Measurements from ENCODE around the gene CPT1A. TPM values are rescaled to one million over a fixed set of nuclear protein-coding genes. Genes with fewer than 3 reads are reported as not detected.

Gene CPT1A
- total RNA-seq, 1 donor, result 39.7 TPM

DNA sequence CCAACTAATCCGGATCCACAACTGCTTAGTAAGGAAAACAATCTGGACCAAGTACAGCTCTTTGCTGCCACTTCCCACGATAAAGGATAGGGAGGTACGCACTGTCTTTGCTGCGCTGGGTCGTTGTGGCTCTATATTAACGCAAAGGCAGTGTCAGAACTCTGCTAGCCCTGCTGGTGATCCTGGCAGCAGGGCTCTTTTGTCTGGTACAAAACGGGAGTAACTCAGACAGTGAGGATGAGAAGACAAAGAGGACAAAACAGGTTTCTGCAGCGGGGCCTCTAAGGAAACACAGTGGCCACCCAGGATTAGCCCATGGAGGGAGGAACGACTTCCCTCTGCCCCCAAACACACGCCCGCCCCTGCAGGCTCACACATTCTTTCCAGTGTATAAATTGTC lies 131.3 kb downstream of the CPT1A start:
- TF ChIP-seq, protein P1, sequence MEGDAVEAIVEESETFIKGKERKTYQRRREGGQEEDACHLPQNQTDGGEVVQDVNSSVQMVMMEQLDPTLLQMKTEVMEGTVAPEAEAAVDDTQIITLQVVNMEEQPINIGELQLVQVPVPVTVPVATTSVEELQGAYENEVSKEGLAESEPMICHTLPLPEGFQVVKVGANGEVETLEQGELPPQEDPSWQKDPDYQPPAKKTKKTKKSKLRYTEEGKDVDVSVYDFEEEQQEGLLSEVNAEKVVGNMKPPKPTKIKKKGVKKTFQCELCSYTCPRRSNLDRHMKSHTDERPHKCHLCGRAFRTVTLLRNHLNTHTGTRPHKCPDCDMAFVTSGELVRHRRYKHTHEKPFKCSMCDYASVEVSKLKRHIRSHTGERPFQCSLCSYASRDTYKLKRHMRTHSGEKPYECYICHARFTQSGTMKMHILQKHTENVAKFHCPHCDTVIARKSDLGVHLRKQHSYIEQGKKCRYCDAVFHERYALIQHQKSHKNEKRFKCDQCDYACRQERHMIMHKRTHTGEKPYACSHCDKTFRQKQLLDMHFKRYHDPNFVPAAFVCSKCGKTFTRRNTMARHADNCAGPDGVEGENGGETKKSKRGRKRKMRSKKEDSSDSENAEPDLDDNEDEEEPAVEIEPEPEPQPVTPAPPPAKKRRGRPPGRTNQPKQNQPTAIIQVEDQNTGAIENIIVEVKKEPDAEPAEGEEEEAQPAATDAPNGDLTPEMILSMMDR (IDR thresholded peaks at IDR 0.05; ENCODE audit: insufficient read depth, low read depth, low read length), result no peak
- DNase-seq (ENCODE audit: low read depth), result no peak
- H3K4me3 ChIP-seq (ENCODE audit: low read depth, low read length), result no peak overlapping the region

DNA sequence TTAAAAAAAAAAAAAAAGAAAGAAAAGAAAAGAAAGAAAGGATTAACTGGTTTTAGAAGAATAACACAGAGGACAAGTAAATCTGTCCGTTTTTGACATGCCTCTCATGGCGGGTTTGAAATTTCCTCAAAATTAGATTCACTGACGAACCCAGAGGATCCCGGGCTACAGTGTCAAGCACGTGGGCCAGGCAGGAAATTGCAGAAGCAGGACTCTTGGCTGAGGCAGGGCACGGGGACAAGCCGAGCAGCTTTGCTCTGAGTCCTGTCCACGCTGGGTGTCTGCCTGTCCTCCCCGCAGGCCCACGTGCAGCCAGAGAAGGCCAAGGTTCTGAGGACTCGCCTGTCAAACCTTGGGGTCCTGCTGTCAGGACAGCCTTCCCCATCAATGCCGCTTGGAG lies 132.7 kb downstream of the CPT1A start:
- TF ChIP-seq, protein P1 (IDR thresholded peaks at IDR 0.05; ENCODE audit: insufficient read depth, low read depth, low read length), result no peak
- no peak for DNase-seq (ENCODE audit: low read depth)
- H3K4me3 ChIP-seq (ENCODE audit: low read depth, low read length), result no peak overlapping the region

DNA sequence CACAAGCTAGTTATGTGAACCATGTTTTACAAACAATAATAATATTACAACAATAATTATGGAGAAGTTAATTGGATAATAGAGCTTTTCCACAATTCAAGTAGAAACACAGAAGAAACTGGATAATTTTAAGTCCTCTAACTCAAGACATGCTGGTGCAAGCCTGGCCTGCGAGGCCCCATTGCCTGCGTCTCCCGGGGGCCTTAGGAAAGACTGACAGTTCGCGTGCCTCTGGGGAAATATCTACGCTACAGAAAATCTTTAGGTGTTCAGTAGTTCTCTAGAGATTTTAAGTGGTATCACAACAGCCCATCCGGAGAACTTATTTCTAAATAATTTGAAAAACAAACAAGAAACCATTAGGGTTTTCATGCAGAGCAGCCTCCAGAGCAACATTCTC lies 134.2 kb downstream of the CPT1A start:
- DNase-seq (ENCODE audit: low read depth), result no peak
- TF ChIP-seq, protein P1 (IDR thresholded peaks at IDR 0.05; ENCODE audit: insufficient read depth, low read depth, low read length), result no peak
- no peak overlapping the region for H3K4me3 ChIP-seq (ENCODE audit: low read depth, low read length)

DNA sequence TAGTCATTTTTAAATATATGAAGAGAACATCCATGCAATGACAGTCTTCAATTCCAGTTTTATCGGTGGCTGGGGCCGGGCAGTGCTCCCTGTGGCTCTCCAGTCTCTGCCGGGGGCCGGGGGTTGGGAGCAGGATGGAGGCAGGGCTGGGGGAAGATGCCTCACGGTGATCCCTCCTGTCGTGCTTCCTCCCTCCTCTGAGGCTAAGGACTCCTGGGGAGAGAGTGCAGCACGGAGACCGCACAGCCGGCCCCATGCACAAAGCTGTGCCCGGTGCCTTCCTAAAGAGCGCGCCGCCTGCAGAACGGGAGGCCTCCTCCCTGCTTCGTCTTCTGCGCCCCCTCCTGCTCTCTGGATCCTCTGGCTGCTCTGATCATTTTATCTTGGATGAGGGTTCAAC lies 136.8 kb downstream of the CPT1A start:
- TF ChIP-seq, protein P1 (IDR thresholded peaks at IDR 0.05; ENCODE audit: insufficient read depth, low read depth, low read length), result no peak
- no peak overlapping the region for H3K4me3 ChIP-seq (ENCODE audit: low read depth, low read length)
- no peak for DNase-seq (ENCODE audit: low read depth)

Other genes starting within 250 kb of the CPT1A start
- not detected in 2 replicates for gene GAL, start 157.4 kb downstream of the CPT1A start, total RNA-seq
- gene TESMIN, start 90.4 kb downstream of the CPT1A start, total RNA-seq, result 0.32 and 2.6 TPM in 2 replicates
- 43.5 and 47.1 TPM in 2 replicates for gene MRPL21, start 61.9 kb upstream of the CPT1A start, total RNA-seq
- 9.9 and 14.2 TPM in 2 replicates for gene IGHMBP2, start 62.0 kb upstream of the CPT1A start, total RNA-seq
- gene MRGPRD, start 139.1 kb upstream of the CPT1A start, total RNA-seq, result not detected in 2 replicates
- gene MRGPRF, start 171.3 kb upstream of the CPT1A start, total RNA-seq, result 52.8 and 61.3 TPM in 2 replicates
- 10.4 and 13.5 TPM in 2 replicates for gene TPCN2, start 207.0 kb upstream of the CPT1A start, total RNA-seq

All from fibroblast of villous mesenchyme (primary cell).